Activated naive CD4-positive, alpha-beta T cell treated with anti-CD3 and anti-CD28 coated beads, Interleukin-2, amount 50 U/mL, for 24 hours (primary cell): ENCODE data around the gene SNN.
A peak's percentile ranks its signal among the peaks of the same experiment; 100 is the strongest.

Source experiments
- H3K27ac Mint-ChIP-seq: one replicate; pipeline ENCODE4 v1.8.0; 2021; ENCODE audit warnings: mild to moderate bottlenecking, mixed read lengths
- H3K27me3 Mint-ChIP-seq: one replicate; pipeline ENCODE4 v1.8.0; 2021; ENCODE audit warnings: mixed read lengths
- H3K36me3 Mint-ChIP-seq: one replicate; pipeline ENCODE4 v1.8.0; 2021; ENCODE audit warnings: mixed read lengths
- H3K4me1 Mint-ChIP-seq: one replicate; pipeline ENCODE4 v1.8.0; 2021; ENCODE audit warnings: mixed read lengths
- H3K4me3 Mint-ChIP-seq: one replicate; pipeline ENCODE4 v1.8.0; 2021; ENCODE audit warnings: mild to moderate bottlenecking, mixed read lengths
- H3K9me3 Mint-ChIP-seq: one replicate; pipeline ENCODE4 v1.8.0; 2021; ENCODE audit warnings: mixed read lengths

The SNN gene

DNA sequence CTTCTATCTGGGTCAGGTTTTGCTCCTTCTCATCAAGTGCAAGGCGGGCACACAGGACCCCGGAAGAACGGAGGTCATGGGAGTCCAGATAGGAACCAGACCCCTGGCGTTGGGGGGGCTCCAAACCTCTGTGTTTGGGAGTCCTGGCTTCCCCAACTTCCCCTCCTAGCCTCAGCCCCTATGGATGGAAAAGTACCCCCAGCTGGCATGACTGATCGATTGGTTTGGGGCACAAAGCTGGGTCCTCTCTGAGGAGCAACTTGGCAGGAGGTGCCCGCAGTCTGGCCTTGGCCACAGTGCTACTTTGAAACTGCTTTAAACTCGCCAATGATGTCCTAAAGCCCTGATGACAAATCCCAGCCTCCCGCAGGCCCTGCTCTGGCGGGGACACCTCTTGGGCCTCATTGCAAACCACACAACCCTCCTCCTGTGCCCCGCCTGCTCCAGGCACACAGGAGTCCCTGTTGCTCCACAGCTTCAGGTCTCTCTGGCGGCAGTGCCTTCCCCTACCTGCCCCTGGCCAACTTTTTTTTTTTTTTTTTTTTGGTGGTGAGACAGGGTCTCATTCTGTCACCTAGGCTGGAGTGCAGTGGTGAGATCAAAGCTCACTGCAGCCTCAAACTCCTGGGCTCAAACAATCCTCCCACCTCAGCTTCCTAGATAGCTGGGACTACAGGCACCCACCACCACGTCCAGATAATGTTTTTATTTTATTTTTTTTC is 38.0 kb upstream of the SNN start:
- Mint-ChIP-seq H3K4me1 (peaks cover 48% of the 10 kb centered on the region), H3K36me3 (no peaks in the 10 kb centered on the region), H3K9me3 (no peaks in the 10 kb centered on the region), H3K4me3 (no peak overlapping the region), H3K27ac (peak overlapping the region; percentile 62), H3K27me3 (no peaks in the 10 kb centered on the region)

GRCh38 chr16:11630768-11631056 is 37.5 kb upstream of the SNN start:
- no peak overlapping the region for H3K4me3 Mint-ChIP-seq
- H3K4me1 Mint-ChIP-seq = peaks cover 43% of the 10 kb centered on the region
- no peaks in the 10 kb centered on the region for H3K36me3 Mint-ChIP-seq
- no peaks in the 10 kb centered on the region for H3K9me3 Mint-ChIP-seq
- H3K27me3 Mint-ChIP-seq = no peaks in the 10 kb centered on the region
- peak overlapping the region; percentile 62 for H3K27ac Mint-ChIP-seq

DNA sequence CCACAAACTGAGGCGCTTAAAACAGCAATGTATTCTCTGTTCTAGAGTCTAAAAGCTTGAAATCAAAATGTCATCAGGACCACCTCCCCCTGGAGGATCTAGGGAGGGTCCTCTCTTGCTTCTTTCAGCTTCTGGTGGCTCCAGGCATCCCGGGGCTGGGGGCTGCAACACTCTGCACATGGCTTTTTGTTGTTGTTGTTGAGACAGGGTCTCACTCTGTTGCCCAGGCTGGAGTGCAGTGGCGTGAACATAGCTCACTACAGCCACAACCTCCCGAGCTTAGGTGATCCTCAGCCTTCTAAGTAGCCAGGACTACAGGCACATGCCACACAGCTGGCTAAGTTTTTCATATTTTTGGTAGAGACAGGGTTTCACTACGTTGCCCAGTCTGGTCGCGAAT is 37.0 kb upstream of the SNN start:
- Mint-ChIP-seq H3K4me1 (peaks cover 43% of the 10 kb centered on the region), H3K27ac (no peak overlapping the region), H3K9me3 (no peaks in the 10 kb centered on the region)

GRCh38 chr16:11632455-11632939 is 35.8 kb upstream of the SNN start:
- Mint-ChIP-seq H3K4me3 (no peak overlapping the region), H3K27me3 (no peaks in the 10 kb centered on the region), H3K27ac (no peak overlapping the region), H3K9me3 (no peaks in the 10 kb centered on the region), H3K36me3 (no peaks in the 10 kb centered on the region), H3K4me1 (peaks cover 43% of the 10 kb centered on the region)

More for the DNA sequence above, 37.0 kb upstream of the SNN start:
- Mint-ChIP-seq H3K36me3 (no peaks in the 10 kb centered on the region), H3K4me3 (no peak overlapping the region), H3K27me3 (no peaks in the 10 kb centered on the region)

DNA sequence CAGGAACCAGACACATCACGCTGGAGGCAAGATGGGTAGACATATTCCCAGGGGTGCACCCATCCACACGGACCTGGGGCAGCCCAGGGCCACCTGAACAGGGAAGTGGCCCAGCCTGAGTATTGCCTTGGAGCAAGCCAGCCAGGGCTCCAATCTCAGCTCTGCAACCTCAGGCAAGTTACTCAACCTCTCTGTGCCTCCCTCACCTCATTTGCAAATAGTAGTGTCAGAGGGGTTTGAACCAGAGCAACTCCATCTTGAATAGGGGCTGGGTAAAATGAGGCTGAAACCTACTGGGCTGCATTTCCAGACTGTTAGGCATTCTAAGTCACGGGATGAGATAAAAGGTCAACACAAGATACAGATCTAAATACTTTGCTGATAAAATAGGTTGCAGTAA is 35.1 kb upstream of the SNN start:
- Mint-ChIP-seq H3K36me3 (no peaks in the 10 kb centered on the region), H3K9me3 (no peaks in the 10 kb centered on the region), H3K4me1 (peaks cover 41% of the 10 kb centered on the region), H3K27me3 (no peaks in the 10 kb centered on the region), H3K27ac (no peak overlapping the region), H3K4me3 (no peak overlapping the region)

DNA sequence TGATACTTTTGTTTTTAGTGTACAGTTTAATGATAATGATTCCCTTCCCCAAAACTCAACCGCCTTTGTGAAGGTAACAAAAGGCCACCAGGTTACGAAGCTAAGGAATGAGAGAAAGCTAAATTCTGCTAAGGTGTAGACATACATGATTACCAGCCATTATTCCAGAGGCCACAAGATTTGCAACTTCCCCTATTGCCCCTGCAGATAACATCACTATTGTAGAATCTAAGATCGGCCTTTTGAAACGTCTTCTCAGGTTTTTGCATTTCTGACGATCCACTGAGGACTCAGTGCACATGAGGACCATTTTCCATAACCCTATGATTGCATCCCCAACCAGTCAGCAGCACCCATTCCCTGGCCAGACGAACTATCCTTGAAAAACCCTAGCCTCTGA is 33.9 kb upstream of the SNN start:
- H3K9me3 Mint-ChIP-seq = no peaks in the 10 kb centered on the region
- no peak overlapping the region for H3K4me3 Mint-ChIP-seq
- H3K27ac Mint-ChIP-seq = no peak overlapping the region
- H3K4me1 Mint-ChIP-seq = peaks cover 32% of the 10 kb centered on the region
- no peaks in the 10 kb centered on the region for H3K36me3 Mint-ChIP-seq
- H3K27me3 Mint-ChIP-seq = no peaks in the 10 kb centered on the region

DNA sequence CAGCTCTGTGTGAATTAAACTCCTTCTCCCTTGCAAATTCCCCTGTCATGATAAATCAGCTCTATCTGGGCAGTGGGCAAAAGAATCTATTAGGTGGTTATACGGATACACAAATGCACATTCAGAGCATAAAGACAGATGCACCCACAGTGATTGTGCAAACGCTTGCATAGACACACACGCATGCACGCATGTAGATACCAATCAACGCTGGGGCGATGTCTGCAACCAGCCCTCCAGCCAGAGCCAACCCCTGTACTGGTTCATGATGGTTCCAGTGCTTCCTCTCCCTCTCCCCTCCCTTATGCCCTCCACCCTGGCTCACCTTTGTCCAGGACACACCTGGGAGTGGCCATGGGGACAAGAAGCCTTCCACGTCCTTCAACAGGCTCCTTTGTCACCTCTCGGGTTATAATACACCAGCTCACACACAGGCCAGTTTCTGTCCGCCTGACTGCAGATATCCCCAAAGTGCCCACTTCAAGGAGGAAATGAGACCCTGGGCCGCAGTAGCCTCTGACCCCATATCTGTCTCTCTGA is 33.1 kb upstream of the SNN start:
- H3K27me3 Mint-ChIP-seq = no peaks in the 10 kb centered on the region
- H3K4me1 Mint-ChIP-seq = peaks cover 25% of the 10 kb centered on the region
- H3K4me3 Mint-ChIP-seq = no peak overlapping the region
- no peaks in the 10 kb centered on the region for H3K9me3 Mint-ChIP-seq
- H3K36me3 Mint-ChIP-seq = no peaks in the 10 kb centered on the region
- H3K27ac Mint-ChIP-seq = peak overlapping the region; percentile 46

- no peak overlapping the region for H3K27ac Mint-ChIP-seq
- no peaks in the 10 kb centered on the region for H3K36me3 Mint-ChIP-seq
- no peak overlapping the region for H3K4me3 Mint-ChIP-seq
- H3K4me1 Mint-ChIP-seq = peaks cover 25% of the 10 kb centered on the region
- no peaks in the 10 kb centered on the region for H3K9me3 Mint-ChIP-seq
- no peaks in the 10 kb centered on the region for H3K27me3 Mint-ChIP-seq
Measured at GRCh38 chr16:11635679-11636171, 32.5 kb upstream of the SNN start.

GRCh38 chr16:11636172-11636721 is 32.0 kb upstream of the SNN start:
- Mint-ChIP-seq H3K27ac (no peak overlapping the region), H3K4me3 (no peak overlapping the region), H3K27me3 (no peaks in the 10 kb centered on the region), H3K4me1 (peaks cover 28% of the 10 kb centered on the region), H3K9me3 (no peaks in the 10 kb centered on the region), H3K36me3 (no peaks in the 10 kb centered on the region)

DNA sequence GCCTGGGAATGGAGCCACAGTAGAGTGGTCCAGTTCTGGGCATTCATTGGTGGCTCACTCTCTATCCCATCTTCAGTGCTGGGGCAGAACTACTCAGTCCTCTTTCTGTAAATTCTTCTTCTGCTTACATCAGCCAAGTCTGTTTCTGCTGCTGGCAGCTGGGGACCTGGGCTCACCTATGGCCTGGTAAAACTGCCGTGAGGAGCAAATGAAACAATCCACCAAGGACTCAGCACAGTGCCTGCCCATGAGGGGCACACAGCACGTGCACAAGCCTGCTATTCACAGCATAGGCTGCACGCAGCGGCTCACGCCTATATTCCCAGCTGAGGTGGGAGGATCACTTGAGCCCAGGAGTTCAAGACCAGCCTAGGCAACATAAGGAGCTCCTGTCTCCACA is 30.9 kb upstream of the SNN start:
- Mint-ChIP-seq H3K9me3 (no peaks in the 10 kb centered on the region), H3K36me3 (no peaks in the 10 kb centered on the region), H3K27ac (no peak overlapping the region), H3K27me3 (no peaks in the 10 kb centered on the region), H3K4me1 (peaks cover 32% of the 10 kb centered on the region), H3K4me3 (no peak overlapping the region)

GRCh38 chr16:11638140-11638539 is 30.1 kb upstream of the SNN start:
- H3K4me3 Mint-ChIP-seq = no peak overlapping the region
- no peak overlapping the region for H3K27ac Mint-ChIP-seq
- peaks cover 35% of the 10 kb centered on the region for H3K4me1 Mint-ChIP-seq
- H3K27me3 Mint-ChIP-seq = no peaks in the 10 kb centered on the region
- H3K36me3 Mint-ChIP-seq = no peaks in the 10 kb centered on the region
- no peaks in the 10 kb centered on the region for H3K9me3 Mint-ChIP-seq

DNA sequence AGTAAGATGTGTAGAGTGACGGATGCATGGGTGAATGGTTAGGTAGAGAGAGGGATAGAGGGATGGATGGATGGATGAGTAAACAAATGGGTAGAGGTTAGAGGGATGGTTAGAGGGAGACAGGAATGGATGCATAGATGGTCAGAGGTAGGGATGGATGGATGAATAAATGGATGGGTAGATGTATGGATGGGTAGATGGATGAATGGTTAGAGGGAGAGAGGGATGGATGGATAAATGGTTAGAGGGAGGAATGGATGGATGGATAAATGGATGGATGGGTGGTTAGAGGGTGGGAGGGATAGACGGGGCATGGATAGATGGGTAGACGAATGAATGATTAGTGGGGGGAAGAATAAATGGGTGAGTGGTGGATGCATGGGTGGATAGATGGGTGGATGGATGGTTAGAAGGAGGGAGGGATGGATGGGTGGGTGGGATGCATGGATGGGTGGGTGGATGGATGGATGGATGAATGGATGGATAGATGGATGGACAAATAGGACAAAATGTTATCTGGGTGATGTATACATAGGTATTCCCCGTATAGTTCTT is 29.2 kb upstream of the SNN start:
- Mint-ChIP-seq H3K27me3 (no peaks in the 10 kb centered on the region), H3K36me3 (no peaks in the 10 kb centered on the region), H3K27ac (no peak overlapping the region), H3K4me3 (no peak overlapping the region), H3K4me1 (peaks cover 29% of the 10 kb centered on the region), H3K9me3 (no peaks in the 10 kb centered on the region)

DNA sequence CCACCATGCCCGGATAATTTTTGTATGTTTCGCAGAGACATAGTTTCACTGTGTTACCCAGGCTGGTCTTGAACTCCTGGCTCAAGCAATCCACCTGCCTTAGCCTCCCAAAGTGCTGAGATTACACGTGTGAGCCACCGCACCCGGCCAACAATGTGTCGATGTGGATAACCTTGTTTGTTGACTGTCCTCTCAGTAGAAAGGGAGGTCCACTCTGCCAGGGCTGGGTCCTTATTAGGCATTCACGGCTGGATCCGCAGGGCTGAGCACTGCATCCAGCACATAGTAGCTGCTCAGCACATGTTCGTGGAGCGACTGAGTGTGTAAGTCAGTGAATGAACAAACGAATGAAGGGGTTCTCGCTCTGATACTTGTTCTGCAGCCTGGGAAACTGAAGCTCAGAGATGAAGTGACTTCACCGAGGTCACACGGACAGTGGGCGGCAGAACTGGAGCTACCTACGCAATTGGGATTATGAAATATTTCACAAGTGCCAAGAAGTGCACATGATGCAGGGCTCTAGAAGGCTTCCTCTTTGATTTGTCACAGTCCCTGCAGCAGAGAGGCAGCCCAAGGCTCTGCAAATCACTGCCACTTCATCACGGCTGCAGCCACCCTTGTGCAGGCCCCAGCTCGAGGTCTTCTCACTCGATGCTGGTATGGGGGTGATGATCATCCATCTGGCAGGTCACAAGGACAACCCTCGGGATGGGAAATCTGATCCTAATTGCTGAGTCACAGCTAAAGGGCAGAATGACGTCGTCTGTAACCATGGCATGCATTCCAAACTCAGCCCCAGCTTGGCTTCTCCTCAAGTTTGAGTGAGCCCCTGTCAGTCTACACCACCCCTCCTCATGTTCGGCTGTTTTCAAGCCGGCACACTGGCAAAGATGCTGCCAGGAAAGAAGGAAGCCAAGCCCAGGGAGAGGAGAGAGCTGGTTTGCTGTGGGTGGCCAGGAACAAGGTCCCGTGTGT is 28.0 kb upstream of the SNN start:
- H3K4me3 Mint-ChIP-seq = no peak overlapping the region
- H3K4me1 Mint-ChIP-seq = peaks cover 22% of the 10 kb centered on the region
- no peaks in the 10 kb centered on the region for H3K27me3 Mint-ChIP-seq
- no peaks in the 10 kb centered on the region for H3K36me3 Mint-ChIP-seq
- no peaks in the 10 kb centered on the region for H3K9me3 Mint-ChIP-seq
- H3K27ac Mint-ChIP-seq = peak overlapping the region; percentile 55

DNA sequence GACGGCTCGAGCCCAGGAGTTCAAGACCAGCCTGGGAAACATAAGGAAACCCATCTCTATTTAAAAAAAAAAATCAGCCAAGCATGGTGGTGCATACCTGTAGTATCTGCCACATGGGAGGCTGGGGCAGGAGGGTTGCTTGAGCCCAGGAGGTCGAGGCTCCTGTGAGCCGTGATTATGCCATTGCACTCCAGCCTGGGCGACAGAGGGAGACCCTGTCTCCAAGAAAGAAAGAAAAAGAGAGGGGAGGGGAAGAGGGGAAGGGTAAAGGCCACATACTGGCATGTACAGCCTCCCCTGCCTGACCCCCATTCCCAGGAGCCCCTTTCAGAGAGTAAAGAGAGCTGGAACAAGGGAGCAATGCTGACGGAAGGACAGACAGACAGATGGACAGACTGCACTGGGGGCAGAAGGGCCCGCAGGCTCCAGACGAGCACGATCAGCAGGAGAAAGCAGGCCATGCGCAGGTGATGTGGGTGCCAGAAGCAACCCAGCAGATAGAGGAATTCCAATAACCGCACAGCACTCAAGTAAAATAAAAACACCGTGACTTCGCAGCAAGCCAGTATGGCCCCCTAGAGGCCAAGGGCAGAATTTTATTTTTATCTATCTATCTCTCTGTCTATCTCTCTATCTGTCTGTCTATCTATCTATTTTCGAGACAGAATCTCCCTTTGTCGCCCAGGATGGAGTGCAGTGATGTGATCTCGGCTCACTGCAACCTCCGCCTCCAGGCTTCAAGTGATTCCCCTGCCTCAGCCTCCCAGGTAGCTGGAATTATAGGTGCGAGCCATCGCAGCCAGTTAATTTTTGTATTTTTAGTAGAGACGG is 27.1 kb upstream of the SNN start:
- Mint-ChIP-seq H3K27ac (peak overlapping the region; percentile 46), H3K36me3 (no peaks in the 10 kb centered on the region), H3K9me3 (no peaks in the 10 kb centered on the region), H3K4me3 (no peak overlapping the region), H3K4me1 (peaks cover 18% of the 10 kb centered on the region), H3K27me3 (no peaks in the 10 kb centered on the region)

DNA sequence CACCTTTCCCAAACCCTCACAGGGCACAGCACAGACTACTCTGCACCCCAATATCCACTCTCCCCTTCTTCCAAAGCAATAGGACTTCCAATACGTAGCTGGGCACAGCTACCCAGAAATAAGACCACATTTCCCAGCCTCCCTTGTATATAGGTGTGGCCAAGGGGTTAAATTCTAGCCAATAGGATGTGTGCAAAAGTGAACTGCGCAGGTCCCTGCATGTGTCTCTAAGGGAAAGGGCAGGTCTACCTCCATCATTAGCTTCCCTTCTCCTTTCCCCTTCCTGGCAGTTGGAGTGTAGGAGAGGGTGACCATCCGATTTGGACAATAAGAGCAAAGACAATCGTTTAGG is 25.5 kb upstream of the SNN start:
- peak overlapping the region; percentile 69 for H3K27ac Mint-ChIP-seq
- no peak overlapping the region for H3K4me3 Mint-ChIP-seq
- H3K9me3 Mint-ChIP-seq = no peaks in the 10 kb centered on the region
- no peaks in the 10 kb centered on the region for H3K27me3 Mint-ChIP-seq
- H3K36me3 Mint-ChIP-seq = no peaks in the 10 kb centered on the region
- H3K4me1 Mint-ChIP-seq = peaks cover 18% of the 10 kb centered on the region
